Cardiac fibroblast (primary cell): ENCODE data around the gene ATG9A.

Source experiments
- DNase-seq, 2 donors: peaks; one replicate each; pipeline versions ENCODE4 v3.0.0 to v3.0.0-alpha.2; 2010; ENCODE audit warnings: low read depth in 2 of 2
- H3K4me3 ChIP-seq, 2 donors: replicated peaks in 1 of 2; 1 replicate in 1 of 2; 2 replicates in 1 of 2; pipeline ENCODE4 v1.5.1; 2011; ENCODE audit warnings: low read depth in 2 of 2, low read length in 2 of 2, mild to moderate bottlenecking in 2 of 2, moderate library complexity in 1 of 2
- CTCF ChIP-seq: IDR thresholded peaks from one replicate; pipeline ENCODE4 v1.5.1; 2011; ENCODE audit warnings: low read depth, mild to moderate bottlenecking, low read length, inconsistent platforms

Gene ATG9A

GRCh38 chr2:219252570-219252899, 23.1 kb upstream of the ATG9A start:
- H3K4me3 ChIP-seq: peak overlapping the region; percentile 62 to 76
- DNase-seq: no peak

GRCh38 chr2:219252084-219252483, 22.6 kb upstream of the ATG9A start:
- no peak for DNase-seq

More at GRCh38 chr2:219252570-219252899, 23.1 kb upstream of the ATG9A start:
- no peak for TF ChIP-seq CTCF

GRCh38 chr2:219251656-219252055, 22.2 kb upstream of the ATG9A start:
- DNase-seq: peak in 1 of 2 donors; percentile 22
- TF ChIP-seq CTCF: no peak
- H3K4me3 ChIP-seq: no peak overlapping the region

More at GRCh38 chr2:219252084-219252483, 22.6 kb upstream of the ATG9A start:
- no peak for TF ChIP-seq CTCF
- no peak overlapping the region for H3K4me3 ChIP-seq

- no peak overlapping the region for H3K4me3 ChIP-seq
- no peak for TF ChIP-seq CTCF
- DNase-seq: peak in 1 of 2 donors; percentile 19
Measured at GRCh38 chr2:219250049-219250781, 20.8 kb upstream of the ATG9A start.

- no peak for TF ChIP-seq CTCF
- H3K4me3 ChIP-seq: no peak overlapping the region
- peak; percentile 89 to 96 for DNase-seq
Measured at GRCh38 chr2:219249203-219249980, 20.0 kb upstream of the ATG9A start.

GRCh38 chr2:219248845-219249202, 19.4 kb upstream of the ATG9A start:
- no peak overlapping the region for H3K4me3 ChIP-seq
- no peak for TF ChIP-seq CTCF
- peak in 1 of 2 donors; percentile 21 for DNase-seq
